ENCODE measurements around the gene SPTBN1. TPM values are rescaled to one million over a fixed set of nuclear protein-coding genes. Genes with fewer than 3 reads are reported as not detected.

The SPTBN1 gene
- total RNA-seq, 1 experiment from 2014 or later = 81.0 TPM

DNA sequence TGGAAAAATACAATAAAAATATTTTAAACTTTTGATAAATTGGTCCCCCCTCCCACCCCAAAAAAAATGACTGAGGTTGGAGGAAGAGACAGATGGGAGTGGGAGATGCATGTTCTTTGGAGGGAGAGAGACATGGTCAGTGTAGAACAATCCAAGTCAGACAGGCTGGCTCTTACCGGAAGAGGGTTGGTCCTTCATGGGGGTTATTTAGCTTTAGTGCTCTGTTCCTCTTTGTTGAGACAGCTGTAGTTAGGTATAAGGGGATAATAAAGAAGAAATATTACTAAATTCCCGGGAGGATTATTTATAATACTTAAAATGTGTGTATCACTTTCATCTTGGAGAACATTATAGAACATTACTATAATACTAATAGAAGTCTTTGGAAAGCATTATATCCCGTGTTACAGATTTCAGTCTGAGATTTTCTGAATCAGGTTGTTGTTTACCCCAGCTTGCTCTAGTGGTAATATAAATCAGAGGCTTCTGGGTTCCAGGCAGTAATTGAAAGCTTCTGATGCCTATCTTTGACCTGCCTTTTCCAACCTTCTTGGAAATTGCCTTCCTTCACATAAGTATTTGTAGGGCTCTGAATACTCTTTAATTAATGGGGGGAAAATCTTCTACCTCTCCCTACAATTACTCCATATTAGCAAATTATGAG is 87.7 kb downstream of the SPTBN1 start:
- DNase-seq (ENCODE audit: low spot score) = no peak
- in situ Hi-C loops (cut with HindIII; ENCODE audit: low sequenced_read_pairs) = no loop called here

DNA sequence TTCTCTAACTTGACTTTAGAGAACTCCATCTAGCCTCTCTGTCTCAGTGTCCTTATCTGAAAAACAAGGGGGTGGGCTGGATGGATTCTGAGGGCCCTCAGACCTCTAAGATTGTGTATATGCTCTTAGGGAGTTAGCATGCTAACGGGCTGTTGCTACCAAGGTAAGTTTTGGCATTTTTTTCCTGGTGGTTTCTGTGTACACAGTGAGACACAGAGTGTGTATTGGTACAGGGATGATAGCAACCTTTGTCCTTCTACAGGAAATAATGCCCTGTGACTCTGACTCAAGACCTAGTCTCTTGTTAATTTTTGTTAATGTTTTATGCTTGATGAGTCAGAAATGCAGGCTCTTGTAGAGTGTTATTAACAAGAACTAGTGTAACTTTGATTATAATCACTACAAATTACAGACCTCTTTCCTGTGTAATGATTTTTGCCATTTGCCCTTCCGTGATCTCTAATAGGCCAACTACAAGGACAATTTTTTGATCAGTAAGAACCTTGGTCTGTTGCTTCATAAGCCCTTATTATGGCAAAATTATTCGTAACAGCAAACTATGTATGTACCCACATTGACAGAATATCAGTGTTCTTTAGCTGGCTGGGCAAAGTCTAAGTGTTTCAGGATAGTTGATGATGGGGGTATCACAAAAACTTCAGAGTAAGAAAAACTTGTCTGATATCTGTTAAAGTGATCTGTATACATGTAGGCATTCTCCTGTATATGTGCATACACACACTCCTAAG is 89.7 kb downstream of the SPTBN1 start:
- in situ Hi-C loops (cut with HindIII; ENCODE audit: low sequenced_read_pairs) = no loop called here
- DNase-seq (ENCODE audit: low spot score) = no peak

DNA sequence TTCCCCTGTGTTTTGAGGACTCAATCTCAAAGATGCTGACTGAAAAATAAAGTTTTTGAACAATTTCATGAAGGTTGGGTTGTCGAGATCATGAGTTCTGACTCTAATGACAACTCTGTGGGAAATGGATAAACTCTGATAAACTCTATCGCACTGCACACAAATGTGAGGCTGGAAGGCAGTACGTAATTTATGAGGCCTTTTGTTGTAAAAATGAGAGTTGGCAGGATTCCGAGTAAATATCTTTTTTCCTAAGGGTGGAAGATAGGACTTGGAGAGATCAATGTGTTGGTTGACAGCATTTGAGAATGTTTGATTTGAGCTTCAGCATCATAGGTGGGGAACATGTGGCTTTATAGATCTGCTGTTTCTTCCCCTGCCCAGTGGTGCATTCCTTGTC is 90.4 kb downstream of the SPTBN1 start:
- DNase-seq (ENCODE audit: low spot score) = no peak
- in situ Hi-C loops (cut with HindIII; ENCODE audit: low sequenced_read_pairs) = no loop called here

DNA sequence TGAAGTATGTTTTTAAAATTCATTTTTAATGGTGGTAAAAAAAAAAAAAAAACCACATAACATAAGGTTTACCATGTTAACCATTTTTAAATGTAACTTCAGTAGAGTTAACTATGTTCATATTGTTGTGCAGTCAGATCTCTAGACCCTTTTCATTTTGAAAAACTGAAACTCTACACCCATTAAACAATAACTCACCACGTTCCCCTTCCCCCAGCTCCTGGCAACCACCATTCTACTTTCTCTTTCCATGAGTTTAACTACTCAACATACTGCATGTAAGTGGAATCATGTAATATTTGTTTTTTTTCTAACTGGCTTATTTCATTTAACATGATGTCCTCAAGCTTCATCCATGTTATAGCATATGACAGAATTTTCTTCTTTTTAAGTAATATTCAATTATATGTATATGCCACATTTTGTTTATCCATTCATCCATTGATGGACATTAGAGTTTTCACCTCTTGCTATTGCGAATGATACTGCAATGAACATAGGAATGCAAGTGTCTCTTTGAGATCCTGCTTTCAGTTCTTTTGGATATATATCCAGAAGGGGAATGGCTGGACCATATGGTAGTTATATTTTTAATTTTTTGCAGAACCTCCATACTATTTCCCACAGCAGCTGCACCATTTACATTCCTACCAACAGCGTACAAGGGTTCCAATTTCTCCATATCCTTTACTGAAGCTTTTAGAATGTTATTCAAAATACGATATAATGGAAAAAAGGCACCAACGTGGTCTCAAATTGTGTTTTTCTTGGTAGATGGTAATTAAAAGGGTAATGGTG is 91.0 kb downstream of the SPTBN1 start:
- no peak for DNase-seq (ENCODE audit: low spot score)
- in situ Hi-C loops (cut with HindIII; ENCODE audit: low sequenced_read_pairs) = no loop called here

DNA sequence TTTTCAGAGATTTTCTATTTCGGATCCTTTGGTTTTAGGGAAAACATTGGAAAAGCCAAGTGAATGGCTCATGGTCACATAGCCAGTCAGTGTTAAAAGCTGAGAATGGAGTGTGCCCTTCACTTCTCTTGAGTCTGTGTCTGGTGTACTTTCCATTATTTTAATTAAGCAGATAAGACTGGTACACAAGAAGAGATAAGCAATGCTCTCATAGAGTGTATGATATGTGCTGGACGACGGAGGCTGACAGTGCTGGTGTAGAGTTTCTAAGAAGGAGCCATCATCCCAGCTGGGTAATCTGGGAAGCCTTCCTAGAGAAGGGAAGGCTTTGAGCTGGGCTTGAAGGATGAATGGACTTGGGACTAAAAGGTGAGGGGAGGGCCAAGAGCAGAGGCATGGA is 93.3 kb downstream of the SPTBN1 start:
- in situ Hi-C loops (cut with HindIII; ENCODE audit: low sequenced_read_pairs) = no loop called here
- no peak for DNase-seq (ENCODE audit: low spot score)

DNA sequence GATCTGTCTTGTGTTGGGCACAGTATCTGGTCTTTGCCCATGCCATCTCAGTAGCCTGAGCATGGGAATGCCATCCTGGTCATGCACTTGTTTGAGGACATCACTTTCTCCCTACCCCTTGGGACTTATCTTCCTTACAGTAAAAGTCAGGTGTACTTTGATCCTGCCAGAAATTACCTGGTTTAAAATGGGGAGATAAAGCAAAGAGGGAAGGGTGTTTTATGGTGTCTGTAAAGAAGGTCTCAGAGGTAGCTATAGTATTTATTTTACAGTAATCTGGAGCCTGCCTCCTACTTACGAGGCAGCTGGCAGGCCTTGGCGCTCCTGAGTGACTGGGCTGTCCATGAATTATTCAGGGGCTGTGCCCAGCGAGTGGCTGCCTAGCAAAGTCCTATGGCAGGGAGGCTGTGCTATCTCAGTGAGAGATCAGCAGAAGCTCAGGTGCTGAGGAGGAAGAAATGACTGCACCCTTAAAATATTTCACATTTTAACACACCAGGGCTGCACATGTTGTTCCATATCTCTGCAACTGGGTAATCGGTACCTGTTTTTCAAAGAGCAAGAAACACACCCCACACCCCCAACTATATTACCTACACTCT is 93.9 kb downstream of the SPTBN1 start:
- peak; percentile 64 for DNase-seq (ENCODE audit: low spot score)
- in situ Hi-C loops (cut with HindIII; ENCODE audit: low sequenced_read_pairs) = no loop called here

DNA sequence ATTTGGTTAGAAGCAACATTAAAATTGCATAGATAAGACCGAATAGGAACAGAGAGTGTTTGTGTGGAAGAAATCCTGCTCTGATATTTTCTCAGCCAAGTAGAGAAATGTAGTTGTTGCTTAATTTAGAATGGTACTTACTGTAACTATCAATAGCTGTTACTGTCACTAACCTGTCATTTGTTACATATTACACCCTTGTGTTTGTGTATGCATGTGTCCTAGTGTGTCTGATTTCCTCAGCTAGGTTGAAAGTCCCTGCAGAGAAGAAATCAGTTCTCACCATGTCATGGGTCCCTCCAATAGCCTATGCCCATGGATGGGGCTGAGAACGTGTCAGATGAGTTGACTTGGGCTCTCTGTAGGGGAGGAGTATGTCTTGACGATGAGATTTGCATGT is 94.4 kb downstream of the SPTBN1 start:
- DNase-seq (ENCODE audit: low spot score) = no peak
- in situ Hi-C loops (cut with HindIII; ENCODE audit: low sequenced_read_pairs) = no loop called here

DNA sequence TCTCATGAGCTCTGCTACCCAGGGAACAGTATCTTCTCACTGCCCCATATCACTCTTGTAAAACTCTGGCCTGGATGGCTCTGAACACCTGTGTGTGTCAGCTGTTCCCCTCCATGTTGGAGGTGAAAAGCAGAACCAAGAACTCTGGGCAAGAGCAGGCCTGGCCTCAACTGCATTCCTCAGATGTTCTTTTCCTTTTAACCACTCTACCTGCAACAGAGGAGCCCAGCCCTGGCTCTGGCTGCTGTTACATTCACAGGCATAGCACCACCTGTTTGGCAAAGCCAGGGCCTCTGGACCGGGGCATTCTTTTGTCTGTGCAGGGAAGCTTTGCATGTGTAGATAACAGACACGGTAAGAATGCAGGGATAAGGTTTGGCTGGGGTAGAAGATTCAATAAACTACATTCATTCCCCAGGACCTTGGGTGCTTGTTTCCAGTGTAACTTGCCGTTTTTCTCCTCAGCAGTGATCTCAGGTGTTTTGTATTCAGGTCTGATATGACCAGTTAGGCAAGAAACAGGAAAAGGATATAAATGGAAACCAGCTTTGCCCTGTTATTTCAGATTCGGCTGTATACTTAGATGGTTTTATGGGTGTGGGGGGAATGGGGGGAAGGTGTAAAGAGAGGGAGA is 95.1 kb downstream of the SPTBN1 start:
- peak; percentile 47 for DNase-seq (ENCODE audit: low spot score)
- in situ Hi-C loops (cut with HindIII; ENCODE audit: low sequenced_read_pairs) = no loop called here

DNA sequence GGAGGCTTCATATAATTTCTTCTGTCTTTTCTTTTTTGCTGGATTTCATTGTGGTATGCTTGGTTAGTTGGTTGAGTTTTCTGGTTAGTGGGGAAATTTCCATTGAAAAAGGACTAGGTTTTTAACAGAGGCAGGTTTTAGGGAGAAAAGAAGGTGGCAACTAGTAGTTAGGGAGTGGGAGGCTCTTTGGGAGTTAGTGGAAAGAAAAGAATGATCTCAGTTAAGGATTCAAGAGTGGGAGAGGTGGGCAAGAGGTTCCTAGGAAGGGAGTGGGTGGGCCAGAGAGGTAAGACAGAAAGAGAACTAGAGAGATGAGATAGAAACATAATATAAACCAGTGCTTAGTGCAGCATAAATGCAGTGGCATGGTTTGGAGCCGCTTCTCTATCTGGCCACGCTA is 96.9 kb downstream of the SPTBN1 start:
- DNase-seq (ENCODE audit: low spot score) = no peak
- in situ Hi-C loops (cut with HindIII; ENCODE audit: low sequenced_read_pairs) = no loop called here

DNA sequence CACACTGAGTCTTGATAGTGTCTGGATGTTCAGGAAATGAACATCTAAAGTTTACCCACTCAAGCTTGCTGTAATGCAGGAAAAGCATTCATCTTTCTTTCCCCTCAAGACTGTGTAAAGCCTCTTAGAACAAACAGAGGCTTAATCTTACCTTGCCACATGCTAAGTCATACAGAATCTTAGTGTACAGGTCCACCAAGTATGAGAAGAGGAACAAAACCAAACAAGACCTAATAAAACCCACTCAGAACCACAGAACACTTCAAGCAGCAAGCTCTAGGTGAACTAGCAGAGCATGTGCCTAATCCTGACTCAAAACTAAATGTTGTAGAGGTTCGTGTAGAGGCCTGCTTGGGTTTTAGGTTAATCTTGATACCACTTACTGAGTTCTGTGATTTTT is 97.6 kb downstream of the SPTBN1 start:
- in situ Hi-C loops (cut with HindIII; ENCODE audit: low sequenced_read_pairs) = no loop called here

DNA sequence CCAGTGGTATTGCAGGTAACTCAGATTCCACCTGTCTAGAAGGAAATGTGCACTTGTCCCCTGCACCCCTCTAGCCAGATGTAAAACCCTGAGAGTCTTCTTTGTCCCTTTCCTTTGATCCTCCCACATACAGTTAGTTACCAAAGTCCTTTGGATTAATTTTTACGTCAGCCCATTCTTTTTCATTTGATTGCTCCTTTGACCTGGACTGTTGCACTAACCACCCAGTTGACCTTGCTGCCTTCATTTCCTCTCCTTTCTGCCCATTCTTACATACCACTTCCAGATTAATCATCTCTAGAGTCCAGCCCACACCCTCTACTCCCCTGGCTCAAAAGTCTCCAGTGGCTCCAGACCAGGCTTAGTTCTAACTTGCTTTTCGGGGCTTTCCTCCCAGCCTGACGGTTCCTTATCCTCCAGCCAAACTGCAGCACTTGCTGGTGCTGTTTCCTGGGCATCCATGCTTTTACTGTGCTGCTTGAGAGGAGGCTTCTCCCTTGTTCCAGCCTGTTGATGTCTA is 99.3 kb downstream of the SPTBN1 start:
- DNase-seq (ENCODE audit: low spot score) = no peak
- in situ Hi-C loops (cut with HindIII; ENCODE audit: low sequenced_read_pairs) = no loop called here

More for the DNA sequence above, 97.6 kb downstream of the SPTBN1 start:
- no peak for DNase-seq (ENCODE audit: low spot score)

DNA sequence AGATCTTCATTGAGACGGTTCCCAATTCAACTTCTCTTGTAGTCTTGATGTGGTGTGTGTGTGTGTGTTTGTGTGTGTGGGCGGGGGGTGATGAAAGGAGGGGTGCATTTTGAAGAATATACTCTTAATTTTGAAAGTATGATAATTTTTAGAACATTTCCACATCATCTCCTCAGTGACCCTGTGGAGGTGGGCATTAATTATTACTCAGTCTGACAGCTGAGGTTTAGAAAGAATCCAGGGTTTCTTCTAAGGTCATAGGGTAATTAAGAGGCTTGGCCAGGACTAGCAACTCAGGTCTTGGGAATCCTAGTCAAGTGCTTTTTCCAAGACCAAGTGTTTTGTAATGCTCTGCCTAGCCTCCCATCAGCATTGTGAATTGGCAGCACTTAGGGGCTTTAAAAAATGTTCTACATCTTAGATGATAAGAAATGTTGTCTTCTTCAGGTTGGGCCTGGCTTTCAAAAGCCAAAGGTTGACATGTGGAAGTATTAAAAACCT is 100.5 kb downstream of the SPTBN1 start:
- DNase-seq (ENCODE audit: low spot score) = no peak
- in situ Hi-C loops (cut with HindIII; ENCODE audit: low sequenced_read_pairs) = no loop called here

DNA sequence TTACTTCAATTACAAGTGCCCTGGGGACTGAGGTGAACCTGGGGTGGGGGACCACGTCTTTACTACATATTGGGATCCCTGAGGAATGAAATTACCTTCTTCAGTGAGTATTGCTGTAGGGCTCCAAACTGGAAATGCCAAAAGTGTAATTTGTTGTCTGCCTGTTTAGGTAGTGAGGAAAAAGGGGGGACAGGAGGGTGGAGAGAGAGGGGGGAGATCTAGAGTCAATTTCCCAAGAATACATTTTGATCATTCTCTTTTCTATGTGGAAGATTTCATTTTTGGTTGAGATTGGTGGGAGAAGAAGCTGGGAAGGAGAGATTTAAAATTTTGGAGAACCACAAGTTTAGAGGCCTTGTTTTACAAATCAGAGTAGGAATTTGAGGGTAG is 101.1 kb downstream of the SPTBN1 start:
- no peak for DNase-seq (ENCODE audit: low spot score)
- in situ Hi-C loops (cut with HindIII; ENCODE audit: low sequenced_read_pairs) = no loop called here

DNA sequence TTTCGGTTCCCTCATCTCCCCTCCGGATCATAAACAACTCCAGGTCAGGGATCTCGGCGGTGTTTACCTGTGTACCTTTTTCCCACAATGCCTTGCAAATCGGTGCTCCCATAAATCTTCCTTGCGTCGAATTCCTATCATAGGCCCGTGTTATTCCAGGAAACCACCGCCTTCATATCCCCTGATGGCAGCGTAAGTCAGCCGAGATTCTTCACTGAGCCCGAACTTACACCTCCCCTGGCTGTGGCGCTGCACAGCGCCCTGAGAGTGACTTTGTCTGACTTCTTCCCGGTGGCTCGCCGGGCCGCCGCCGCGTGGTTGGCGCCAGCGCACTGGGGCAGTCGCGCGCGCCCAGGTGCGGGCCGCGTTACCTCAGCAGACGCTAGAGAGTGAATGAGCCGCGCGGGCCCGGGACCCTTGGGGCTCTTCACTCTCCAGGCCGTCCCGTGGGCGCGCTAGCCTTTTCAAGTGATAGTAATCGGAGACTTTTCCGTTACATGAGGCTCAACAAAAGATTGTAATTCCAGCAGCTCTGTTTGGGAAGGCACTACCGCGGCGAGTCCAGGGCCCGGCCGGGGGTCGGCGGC is 101.6 kb downstream of the SPTBN1 start:
- peak; percentile 56 for DNase-seq (ENCODE audit: low spot score)
- in situ Hi-C loops (cut with HindIII; ENCODE audit: low sequenced_read_pairs) = no loop called here

DNA sequence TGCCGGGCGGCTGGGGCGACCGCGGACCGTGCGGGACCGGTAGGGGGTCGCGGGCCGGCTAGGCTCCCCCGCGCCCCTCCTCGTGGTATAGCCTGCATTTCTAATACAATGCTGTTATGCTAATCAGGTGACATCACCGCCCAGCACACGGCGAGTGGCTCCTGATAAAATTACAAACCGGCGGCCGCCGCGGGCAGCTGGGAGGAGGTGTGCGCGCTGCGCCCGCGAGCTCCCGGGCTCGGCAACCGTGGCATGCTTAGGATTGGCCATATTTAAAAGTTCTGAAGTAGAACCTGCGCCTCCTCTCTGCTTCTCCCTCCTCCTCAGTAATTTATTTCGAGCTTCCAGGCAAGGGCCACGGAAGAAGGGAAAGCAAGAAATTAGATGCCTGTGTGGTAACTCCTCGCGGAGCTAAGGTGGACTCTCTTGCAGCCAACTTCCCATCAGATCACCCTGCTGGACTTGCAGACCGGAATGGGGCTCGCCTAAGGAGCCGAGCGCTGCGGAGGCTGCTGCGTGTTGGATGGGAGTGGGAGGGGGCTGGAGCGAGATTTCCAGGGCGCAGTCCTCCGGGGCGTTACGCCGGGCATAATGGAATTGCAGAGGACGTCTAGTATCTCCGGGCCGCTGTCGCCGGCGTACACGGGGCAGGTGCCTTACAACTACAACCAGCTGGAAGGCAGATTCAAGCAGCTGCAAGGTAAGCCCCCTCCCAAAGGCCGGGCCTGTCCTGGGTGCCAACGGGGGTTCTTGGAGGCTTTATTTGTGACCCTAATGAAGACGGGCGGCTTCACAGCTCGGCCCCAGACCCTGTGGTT is 102.3 kb downstream of the SPTBN1 start:
- DNase-seq (ENCODE audit: low spot score) = peak; percentile 56
- in situ Hi-C loops (cut with HindIII; ENCODE audit: low sequenced_read_pairs) = no loop called here

DNA sequence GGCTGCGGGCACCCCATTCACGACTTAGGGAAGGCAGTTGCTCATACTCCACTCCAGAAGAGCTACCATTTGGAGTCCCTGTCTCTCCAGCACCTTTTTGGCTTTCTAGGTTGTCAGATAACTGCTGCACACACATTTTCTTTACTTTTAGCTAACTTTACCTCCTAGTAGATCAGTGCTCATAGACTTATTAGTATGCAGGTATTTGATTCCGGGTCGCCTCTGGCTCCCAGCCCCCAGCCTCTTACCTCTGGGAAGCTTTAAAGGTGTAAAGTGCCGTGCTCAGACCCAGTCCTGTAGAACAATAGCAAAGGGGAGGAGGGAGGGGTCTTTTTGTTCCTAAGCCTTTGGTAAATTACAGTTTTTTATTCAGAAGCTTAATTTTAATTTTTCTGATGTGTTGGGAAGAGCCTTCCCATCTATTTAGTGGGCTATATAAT is 102.9 kb downstream of the SPTBN1 start:
- no peak for DNase-seq (ENCODE audit: low spot score)
- in situ Hi-C loops (cut with HindIII; ENCODE audit: low sequenced_read_pairs) = no loop called here

DNA sequence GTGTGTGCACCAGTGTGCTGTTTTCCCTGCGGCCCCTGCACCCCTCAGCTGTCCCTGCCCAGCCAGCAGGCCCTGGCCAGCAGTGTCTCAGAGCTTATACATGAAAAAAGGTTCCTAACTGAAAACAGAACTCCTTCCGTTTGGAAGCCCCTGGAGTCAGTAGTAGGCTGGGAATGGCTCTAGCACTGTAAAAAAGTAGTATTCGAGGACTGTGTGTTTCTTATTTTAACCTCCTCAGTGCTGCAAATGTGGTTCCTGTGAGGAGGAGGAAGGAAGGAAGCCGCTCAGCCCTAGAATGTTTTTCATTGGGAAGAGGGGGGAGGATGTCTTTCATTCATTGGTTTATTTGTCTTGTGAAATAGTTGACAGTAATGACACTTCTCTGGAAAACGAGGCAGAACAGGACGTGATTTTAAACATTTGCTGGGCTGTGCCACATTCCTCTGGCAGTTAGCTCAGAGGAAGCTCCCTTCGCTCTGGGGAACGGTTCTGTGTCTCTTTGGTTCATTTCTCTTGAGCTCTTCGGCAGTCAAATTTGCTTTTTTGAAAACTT is 103.5 kb downstream of the SPTBN1 start:
- in situ Hi-C loops (cut with HindIII; ENCODE audit: low sequenced_read_pairs) = no loop called here
- peak; percentile 30 for DNase-seq (ENCODE audit: low spot score)
